OCI-LY1 (cell line): ENCODE data around the gene PARD3B.

Source experiments
- H2AFZ ChIP-seq: fragments of 200-600 bp; sonication (generic), shearing (Covaris generic); 2 replicates; pipeline ENCODE4 v1.6.0; 2014; ENCODE audit warnings: antibody characterized with exemption, mild to moderate bottlenecking, low read length
- H3F3A ChIP-seq: fragments of 200-600 bp; sonication (generic), shearing (Covaris generic); 2 replicates; pipeline ENCODE4 v1.6.0; 2014; ENCODE audit warnings: mild to moderate bottlenecking, antibody characterized with exemption, low read length, moderate library complexity; ENCODE audit not compliant: insufficient read depth
- H3K27ac ChIP-seq: fragments of 200-600 bp; sonication (generic); 2 replicates; pipeline ENCODE4 v1.5.1; 2014; ENCODE audit warnings: low read length, mixed run types, mild to moderate bottlenecking, low read depth; ENCODE audit not compliant: poor library complexity, severe bottlenecking
- H3K27me3 ChIP-seq: fragments of 200-600 bp; sonication (generic); 2 replicates; pipeline ENCODE4 v1.6.0; 2014; ENCODE audit warnings: antibody characterized with exemption, mild to moderate bottlenecking, low read length, moderate library complexity; ENCODE audit not compliant: insufficient read depth
- H3K36me3 ChIP-seq: fragments of 200-600 bp; sonication (generic); 2 replicates; pipeline ENCODE4 v1.6.1; 2014; ENCODE audit warnings: mild to moderate bottlenecking, antibody characterized with exemption, low read length, moderate library complexity, mixed read lengths; ENCODE audit not compliant: insufficient read depth
- H3K4me1 ChIP-seq: fragments of 200-600 bp; sonication (generic); 2 replicates; pipeline ENCODE4 v1.5.1; 2014; ENCODE audit warnings: mild to moderate bottlenecking, low read length, moderate library complexity; ENCODE audit not compliant: insufficient read depth, severe bottlenecking
- H3K4me2 ChIP-seq: fragments of 200-600 bp; sonication (generic), shearing (Covaris generic); 2 replicates; pipeline ENCODE4 v1.6.1; 2014; ENCODE audit warnings: low read length
- H3K4me3 ChIP-seq: fragments of 200-600 bp; sonication (generic); 2 replicates; pipeline ENCODE4 v1.5.1; 2014; ENCODE audit warnings: low read length, low read depth, mild to moderate bottlenecking, mixed read lengths; ENCODE audit not compliant: poor library complexity, severe bottlenecking
- H3K79me2 ChIP-seq: fragments of 200-600 bp; shearing (Covaris generic); 2 replicates; pipeline ENCODE4 v1.6.1; 2016; ENCODE audit warnings: mixed run types, low read length, mixed read lengths; ENCODE audit not compliant: insufficient read depth
- H3K9ac ChIP-seq: fragments of 200-600 bp; sonication (generic), shearing (Covaris generic); 2 replicates; pipeline ENCODE4 v1.6.1; 2014; ENCODE audit warnings: mild to moderate bottlenecking, low read length, mixed read lengths
- H3K9me2 ChIP-seq: fragments of 200-600 bp; sonication (generic), shearing (Covaris generic); 2 replicates; pipeline ENCODE4 v1.6.1; 2014; ENCODE audit warnings: low read depth, mild to moderate bottlenecking, low read length, mixed read lengths
- H3K9me3 ChIP-seq: fragments of 200-600 bp; shearing (Covaris generic); 2 replicates; pipeline ENCODE4 v1.6.1; 2014; ENCODE audit warnings: low read length, mixed read lengths
- H4K20me1 ChIP-seq: fragments of 200-600 bp; sonication (generic), shearing (Covaris generic); 2 replicates; pipeline ENCODE4 v1.6.0; 2016; ENCODE audit warnings: mild to moderate bottlenecking, low read length; ENCODE audit not compliant: insufficient read depth
- CTCF ChIP-seq: fragments of 200-600 bp; sonication (generic), shearing (Covaris generic); IDR thresholded peaks from 2 replicates; pipeline ENCODE4 v1.5.1; 2017; ENCODE audit warnings: mild to moderate bottlenecking, antibody characterized with exemption, low read length, moderate library complexity, mixed read lengths
- EZH2 ChIP-seq: fragments of 200-600 bp; sonication (generic), shearing (Covaris generic); IDR thresholded peaks from 2 replicates; pipeline ENCODE4 v1.8.0; 2017; ENCODE audit warnings: borderline replicate concordance, mixed run types, mild to moderate bottlenecking, antibody characterized with exemption, low read length, moderate library complexity, mixed read lengths

The PARD3B gene

GRCh38 chr2:205216092-205216491 lies 670.8 kb downstream of the PARD3B start:
- Histone ChIP-seq H3K4me3 (no peak overlapping the region), H3K9ac (no peak overlapping the region), H3K27ac (no peak overlapping the region), H3K36me3 (no peaks in the 10 kb centered on the region), H2AFZ (no peak overlapping the region), H4K20me1 (no peaks in the 10 kb centered on the region), H3K9me2 (no peaks in the 10 kb centered on the region), H3K27me3 (no peaks in the 10 kb centered on the region), H3K79me2 (no peaks in the 10 kb centered on the region), H3K4me2 (no peak overlapping the region), H3F3A (no peaks in the 10 kb centered on the region), H3K9me3 (no peaks in the 10 kb centered on the region), H3K4me1 (no peaks in the 10 kb centered on the region)
- no peak for TF ChIP-seq CTCF
- no peak for TF ChIP-seq EZH2

DNA sequence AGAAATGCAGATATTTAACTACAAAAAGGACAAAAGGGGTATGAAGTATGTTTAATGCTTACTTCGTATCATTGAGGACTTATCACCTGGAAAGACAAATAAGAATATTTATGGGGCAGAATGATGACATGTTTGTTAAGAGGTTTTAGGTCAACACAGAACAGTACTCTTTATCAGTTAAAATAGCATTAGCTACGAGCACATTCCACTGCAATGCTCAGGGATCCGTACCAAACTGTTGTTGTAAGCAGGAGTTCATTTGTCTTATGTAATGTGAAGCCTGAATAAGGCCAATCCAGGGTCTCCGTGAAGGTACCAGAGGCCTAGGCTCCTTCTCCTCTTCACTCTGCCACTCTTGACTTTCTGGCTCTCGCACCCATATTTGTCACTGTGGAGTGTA lies 671.3 kb downstream of the PARD3B start:
- no peaks in the 10 kb centered on the region for H4K20me1 ChIP-seq
- no peaks in the 10 kb centered on the region for H3K79me2 ChIP-seq
- no peak overlapping the region for H3K27ac ChIP-seq
- H2AFZ ChIP-seq, result no peak overlapping the region
- H3K4me1 ChIP-seq, result no peaks in the 10 kb centered on the region
- no peaks in the 10 kb centered on the region for H3F3A ChIP-seq
- no peaks in the 10 kb centered on the region for H3K9me2 ChIP-seq
- H3K9me3 ChIP-seq, result no peaks in the 10 kb centered on the region
- H3K9ac ChIP-seq, result no peak overlapping the region
- H3K27me3 ChIP-seq, result no peaks in the 10 kb centered on the region
- no peaks in the 10 kb centered on the region for H3K36me3 ChIP-seq
- TF ChIP-seq CTCF (no peak), EZH2 (no peak)
- no peak overlapping the region for H3K4me3 ChIP-seq
- H3K4me2 ChIP-seq, result no peak overlapping the region

DNA sequence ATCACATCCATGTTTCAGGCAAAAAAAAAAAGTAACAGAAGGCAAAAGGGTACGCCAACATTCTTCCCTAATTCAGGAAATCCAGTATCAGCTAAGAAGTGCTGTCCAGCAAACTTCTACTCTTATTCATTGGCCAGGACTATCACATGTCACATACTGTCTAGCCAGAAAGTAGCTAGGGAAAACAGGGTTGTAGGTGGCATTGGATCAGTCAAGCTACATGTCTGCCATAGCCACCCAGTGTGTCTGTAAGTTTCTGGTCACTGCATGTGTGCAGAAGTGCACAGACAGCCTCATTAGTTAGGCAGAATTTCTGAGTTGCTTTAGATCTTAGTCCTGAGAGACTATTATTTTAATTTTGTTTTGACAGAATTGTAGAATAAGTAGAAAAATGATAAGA lies 671.7 kb downstream of the PARD3B start:
- no peaks in the 10 kb centered on the region for H3K9me2 ChIP-seq
- no peak overlapping the region for H3K4me2 ChIP-seq
- no peaks in the 10 kb centered on the region for H3K9me3 ChIP-seq
- no peak overlapping the region for H2AFZ ChIP-seq
- H3K36me3 ChIP-seq, result no peaks in the 10 kb centered on the region
- no peak overlapping the region for H3K27ac ChIP-seq
- no peaks in the 10 kb centered on the region for H3K27me3 ChIP-seq
- H3F3A ChIP-seq, result no peaks in the 10 kb centered on the region
- no peaks in the 10 kb centered on the region for H3K4me1 ChIP-seq
- H4K20me1 ChIP-seq, result no peaks in the 10 kb centered on the region
- no peak for TF ChIP-seq CTCF
- no peak for TF ChIP-seq EZH2
- H3K4me3 ChIP-seq, result no peak overlapping the region
- H3K79me2 ChIP-seq, result no peaks in the 10 kb centered on the region
- no peak overlapping the region for H3K9ac ChIP-seq
